ENCODE measurements around the gene HECTD1. TPM values are rescaled to one million over a fixed set of nuclear protein-coding genes. Genes with fewer than 3 reads are reported as not detected.

The HECTD1 gene
- total and polyA plus RNA-seq, 10 of the 15 experiments (the other 5 are each of a cell fraction or from before 2014, with no cell fraction given), result 27.3 to 116 (median 57.7) TPM

DNA sequence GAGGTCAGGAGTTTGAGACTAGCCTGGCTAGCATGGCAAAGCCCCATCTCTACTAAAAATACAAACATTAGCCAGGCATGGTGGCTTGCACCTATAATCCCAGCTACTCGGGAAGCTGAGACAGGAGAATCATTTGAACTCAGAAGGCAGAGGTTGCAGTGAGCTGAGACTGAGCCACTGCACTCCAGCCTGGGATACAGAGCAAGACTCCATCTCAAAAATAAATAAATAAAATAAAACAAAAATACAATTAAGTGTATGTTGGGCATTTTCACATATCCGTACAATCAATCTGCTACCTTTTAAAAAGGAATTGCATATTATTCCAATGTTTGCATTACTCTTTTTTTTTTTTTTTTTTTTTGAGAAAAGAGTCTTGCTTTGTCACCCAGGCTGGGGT is 47.7 kb upstream of the HECTD1 start:
- no peak for TF ChIP-seq PAX8 (IDR thresholded peaks at IDR 0.05)
- TF ChIP-seq JUND (IDR thresholded peaks at IDR 0.05; ENCODE audit: low read depth, low read length), result no peak
- no peak for TF ChIP-seq BCL11A (IDR thresholded peaks at IDR 0.05; ENCODE audit: low read depth, low read length)
- no peak for TF ChIP-seq POU2F2 (IDR thresholded peaks at IDR 0.05; ENCODE audit: borderline replicate concordance, low read depth, low read length)
- TF ChIP-seq ATF7 (IDR thresholded peaks at IDR 0.05; ENCODE audit: low read depth), result no peak
- no peak for TF ChIP-seq RBBP5 (conservative IDR thresholded peaks at IDR 0.05)
- TF ChIP-seq RUNX3 (IDR thresholded peaks at IDR 0.05; ENCODE audit: low read length), result no peak
- TF ChIP-seq, protein P1, sequence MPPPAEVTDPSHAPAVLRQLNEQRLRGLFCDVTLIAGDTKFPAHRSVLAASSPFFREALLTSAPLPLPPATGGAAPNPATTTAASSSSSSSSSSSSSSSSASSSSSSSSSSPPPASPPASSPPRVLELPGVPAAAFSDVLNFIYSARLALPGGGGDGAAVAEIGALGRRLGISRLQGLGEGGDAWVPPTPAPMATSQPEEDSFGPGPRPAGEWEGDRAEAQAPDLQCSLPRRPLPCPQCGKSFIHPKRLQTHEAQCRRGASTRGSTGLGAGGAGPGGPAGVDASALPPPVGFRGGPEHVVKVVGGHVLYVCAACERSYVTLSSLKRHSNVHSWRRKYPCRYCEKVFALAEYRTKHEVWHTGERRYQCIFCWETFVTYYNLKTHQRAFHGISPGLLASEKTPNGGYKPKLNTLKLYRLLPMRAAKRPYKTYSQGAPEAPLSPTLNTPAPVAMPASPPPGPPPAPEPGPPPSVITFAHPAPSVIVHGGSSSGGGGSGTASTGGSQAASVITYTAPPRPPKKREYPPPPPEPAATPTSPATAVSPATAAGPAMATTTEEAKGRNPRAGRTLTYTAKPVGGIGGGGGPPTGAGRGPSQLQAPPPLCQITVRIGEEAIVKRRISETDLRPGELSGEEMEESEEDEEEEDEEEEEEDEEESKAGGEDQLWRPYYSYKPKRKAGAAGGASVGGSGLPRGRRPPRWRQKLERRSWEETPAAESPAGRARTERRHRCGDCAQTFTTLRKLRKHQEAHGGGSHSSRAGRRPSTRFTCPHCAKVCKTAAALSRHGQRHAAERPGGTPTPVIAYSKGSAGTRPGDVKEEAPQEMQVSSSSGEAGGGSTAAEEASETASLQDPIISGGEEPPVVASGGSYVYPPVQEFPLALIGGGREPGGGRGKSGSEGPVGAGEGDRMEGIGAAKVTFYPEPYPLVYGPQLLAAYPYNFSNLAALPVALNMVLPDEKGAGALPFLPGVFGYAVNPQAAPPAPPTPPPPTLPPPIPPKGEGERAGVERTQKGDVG (CRISPR knock-in tag; IDR thresholded peaks at IDR 0.05), result no peak
- no peak for TF ChIP-seq WRNIP1 (IDR thresholded peaks at IDR 0.05; ENCODE audit: borderline replicate concordance, low read depth, low read length)
- no peak for TF ChIP-seq TCF7 (IDR thresholded peaks at IDR 0.05; ENCODE audit: borderline replicate concordance)
- no peak for TF ChIP-seq SREBF1 (IDR thresholded peaks at IDR 0.05; ENCODE audit: low read length)
- TF ChIP-seq MTA2 (IDR thresholded peaks at IDR 0.05; ENCODE audit: low read depth), result no peak
- no peak for TF ChIP-seq RCOR1 (conservative IDR thresholded peaks at IDR 0.05; ENCODE audit: low read depth, low read length)
- TF ChIP-seq, protein P2, sequence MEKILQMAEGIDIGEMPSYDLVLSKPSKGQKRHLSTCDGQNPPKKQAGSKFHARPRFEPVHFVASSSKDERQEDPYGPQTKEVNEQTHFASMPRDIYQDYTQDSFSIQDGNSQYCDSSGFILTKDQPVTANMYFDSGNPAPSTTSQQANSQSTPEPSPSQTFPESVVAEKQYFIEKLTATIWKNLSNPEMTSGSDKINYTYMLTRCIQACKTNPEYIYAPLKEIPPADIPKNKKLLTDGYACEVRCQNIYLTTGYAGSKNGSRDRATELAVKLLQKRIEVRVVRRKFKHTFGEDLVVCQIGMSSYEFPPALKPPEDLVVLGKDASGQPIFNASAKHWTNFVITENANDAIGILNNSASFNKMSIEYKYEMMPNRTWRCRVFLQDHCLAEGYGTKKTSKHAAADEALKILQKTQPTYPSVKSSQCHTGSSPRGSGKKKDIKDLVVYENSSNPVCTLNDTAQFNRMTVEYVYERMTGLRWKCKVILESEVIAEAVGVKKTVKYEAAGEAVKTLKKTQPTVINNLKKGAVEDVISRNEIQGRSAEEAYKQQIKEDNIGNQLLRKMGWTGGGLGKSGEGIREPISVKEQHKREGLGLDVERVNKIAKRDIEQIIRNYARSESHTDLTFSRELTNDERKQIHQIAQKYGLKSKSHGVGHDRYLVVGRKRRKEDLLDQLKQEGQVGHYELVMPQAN (conservative IDR thresholded peaks at IDR 0.05), result no peak
- TF ChIP-seq, protein P3, sequence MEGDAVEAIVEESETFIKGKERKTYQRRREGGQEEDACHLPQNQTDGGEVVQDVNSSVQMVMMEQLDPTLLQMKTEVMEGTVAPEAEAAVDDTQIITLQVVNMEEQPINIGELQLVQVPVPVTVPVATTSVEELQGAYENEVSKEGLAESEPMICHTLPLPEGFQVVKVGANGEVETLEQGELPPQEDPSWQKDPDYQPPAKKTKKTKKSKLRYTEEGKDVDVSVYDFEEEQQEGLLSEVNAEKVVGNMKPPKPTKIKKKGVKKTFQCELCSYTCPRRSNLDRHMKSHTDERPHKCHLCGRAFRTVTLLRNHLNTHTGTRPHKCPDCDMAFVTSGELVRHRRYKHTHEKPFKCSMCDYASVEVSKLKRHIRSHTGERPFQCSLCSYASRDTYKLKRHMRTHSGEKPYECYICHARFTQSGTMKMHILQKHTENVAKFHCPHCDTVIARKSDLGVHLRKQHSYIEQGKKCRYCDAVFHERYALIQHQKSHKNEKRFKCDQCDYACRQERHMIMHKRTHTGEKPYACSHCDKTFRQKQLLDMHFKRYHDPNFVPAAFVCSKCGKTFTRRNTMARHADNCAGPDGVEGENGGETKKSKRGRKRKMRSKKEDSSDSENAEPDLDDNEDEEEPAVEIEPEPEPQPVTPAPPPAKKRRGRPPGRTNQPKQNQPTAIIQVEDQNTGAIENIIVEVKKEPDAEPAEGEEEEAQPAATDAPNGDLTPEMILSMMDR (IDR thresholded peaks at IDR 0.05 in 2 of 3, conservative IDR thresholded peaks at IDR 0.05 in 1 of 3; ENCODE audit: control insufficient read depth in 2 of 3, extremely low read depth in 1 of 3, insufficient read depth in 1 of 3, low read depth in 3 of 3, low read length in 3 of 3), result no peak
- no TSS peak for BruUV-seq (replicated peaks)
- Histone ChIP-seq H3K27me3 (replicated peaks in 1 of 2; ENCODE audit: control insufficient read depth in 2 of 2, insufficient read depth in 2 of 2, low read length in 1 of 2) (no peaks in the 10 kb centered on the region), H3K4me3 (no peak overlapping the region), H3K4me2 (ENCODE audit: control insufficient read depth, insufficient read depth) (no peak overlapping the region), H3K9ac (ENCODE audit: control insufficient read depth, insufficient read depth, low read length) (no peak overlapping the region), H2AFZ (ENCODE audit: control insufficient read depth, low read depth, low read length) (no peak overlapping the region), H4K20me1 (ENCODE audit: control insufficient read depth, insufficient read depth) (no peaks in the 10 kb centered on the region), H3K36me3 (ENCODE audit: control insufficient read depth in 2 of 2, insufficient read depth in 2 of 2, low read length in 1 of 2) (no peaks in the 10 kb centered on the region), H3K4me1 (ENCODE audit: control insufficient read depth, insufficient read depth, low read length) (peaks cover 8% of the 10 kb centered on the region; the same call in 1 of the 2 replicates), H3K27ac (ENCODE audit: control insufficient read depth, insufficient read depth) (no peak overlapping the region), H3K9me3 (replicated peaks; ENCODE audit: control insufficient read depth, insufficient read depth, low read length) (no peaks in the 10 kb centered on the region), H3K79me2 (ENCODE audit: control insufficient read depth, insufficient read depth, low read length) (no peaks in the 10 kb centered on the region)
- SMC1A ChIA-PET (ENCODE audit: uncharacterized antibody, unreplicated experiment), result no interaction called here
- FAIRE-seq, result no peak
- in situ Hi-C loops (cut with MboI) (no loop called here), intact Hi-C loops (cut with micrococcal nuclease; ENCODE audit: unreplicated experiment) (no loop called here)
- WGBS (ENCODE audit: insufficient coverage, insufficient replicate concordance, low lambda C conversion rate, missing lambda C conversion rate), result 100% methylated on average over 2 of the region's 2 CpGs
- no peak for ATAC-seq
- RAD21 ChIA-PET (ENCODE audit: unreplicated experiment), result no interaction called here
- POLR2A ChIA-PET, result interaction anchor here (1.3 kb wide), 1 partner anchor 10 kb away, joined by 3 read pairs; no protein-coding TSS in a partner anchor
- CTCF ChIA-PET, result interaction anchor here (0.6 kb wide), 1 partner anchor 9 kb away, joined by 3 read pairs; no protein-coding TSS in a partner anchor
- no peak for DNase-seq (ENCODE audit: low read depth, low spot score)
